HEK293 (cell line): Measurements from ENCODE around the gene AFDN.

Experiments used
- SALL2 ChIP-seq: fragments of 450-650 bp; formaldehyde crosslinking; IDR thresholded peaks from 2 replicates; pipeline ENCODE4 v1.5.0; 2017; ENCODE audit warnings: missing biosample characterization, mild to moderate bottlenecking, missing genetic modification characterization, borderline replicate concordance
- ZNF654 ChIP-seq: fragments of 450-650 bp; formaldehyde crosslinking; IDR thresholded peaks from 2 replicates; pipeline ENCODE4 v1.5.1; 2016; ENCODE audit warnings: low read depth, missing biosample characterization, missing genetic modification characterization

GRCh38 chr6:167925026-167925425 is 98.3 kb downstream of the AFDN start:
- no peak for TF ChIP-seq SALL2 (tag by site-specific recombination)
- no peak for TF ChIP-seq ZNF654 (tag by site-specific recombination)
